ENCODE measurements around the gene SMCO3.
A peak's percentile ranks its signal among the peaks of the same experiment; 100 is the strongest.
"Not testable (repeated sequence)": the region's sequence is repeated elsewhere in the genome, so short reads cannot be mapped to it uniquely, and the experiment has no call there.

The SMCO3 gene

DNA sequence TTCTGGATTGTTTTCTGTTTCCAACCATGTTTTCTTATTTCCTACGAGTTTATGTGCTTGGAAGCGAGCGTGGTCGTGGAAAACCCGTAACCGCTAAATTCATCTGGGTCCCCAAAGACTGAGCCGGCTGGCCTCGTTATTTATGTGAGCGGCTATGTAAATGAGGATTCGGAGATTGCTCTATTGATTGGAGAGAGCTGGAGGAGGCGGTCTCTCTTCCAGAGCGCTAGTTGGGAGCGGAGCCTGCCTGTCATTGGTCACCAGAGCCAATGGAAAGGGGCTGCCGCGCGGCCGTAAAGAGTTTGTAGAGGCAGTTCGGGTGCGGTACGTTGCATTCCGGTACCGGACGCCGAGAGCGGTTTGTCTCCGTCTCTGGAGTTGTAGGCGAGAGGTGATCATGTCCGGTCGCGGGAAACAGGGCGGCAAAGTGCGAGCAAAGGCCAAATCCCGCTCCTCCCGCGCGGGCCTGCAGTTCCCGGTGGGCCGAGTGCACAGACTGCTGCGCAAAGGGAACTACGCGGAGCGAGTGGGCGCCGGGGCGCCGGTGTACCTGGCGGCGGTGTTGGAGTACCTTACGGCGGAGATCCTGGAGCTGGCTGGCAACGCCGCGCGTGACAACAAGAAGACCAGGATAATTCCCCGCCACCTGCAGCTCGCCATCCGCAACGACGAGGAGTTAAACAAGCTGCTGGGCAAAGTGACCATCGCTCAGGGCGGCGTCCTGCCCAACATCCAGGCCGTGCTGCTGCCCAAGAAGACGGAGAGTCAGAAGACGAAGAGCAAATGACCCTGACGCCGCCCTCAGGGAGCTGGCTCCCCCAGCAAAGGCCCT lies 39.7 kb downstream of the SMCO3 start:
- DNase-seq (ENCODE audit: low spot score), result peak; percentile 51

DNA sequence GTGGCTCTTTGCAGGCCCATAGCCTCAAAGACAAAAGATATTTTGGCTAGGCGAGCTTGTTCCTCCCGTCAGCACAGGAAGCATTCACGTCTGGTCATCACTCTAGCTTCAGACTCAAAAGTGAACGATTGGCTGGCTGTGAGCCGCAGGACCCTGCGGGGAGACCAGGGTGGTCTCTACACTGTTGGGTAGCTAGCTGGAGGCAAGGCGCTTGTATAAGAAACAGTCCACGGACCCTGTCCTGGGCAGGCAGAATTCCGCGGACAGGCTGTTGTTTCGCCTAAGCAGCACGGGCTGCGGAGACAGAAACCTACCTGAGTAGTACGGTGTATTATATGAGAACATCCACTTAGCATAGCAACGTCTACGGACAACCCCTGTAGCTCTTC lies 40.3 kb downstream of the SMCO3 start:
- DNase-seq (ENCODE audit: low spot score), result no peak

DNA sequence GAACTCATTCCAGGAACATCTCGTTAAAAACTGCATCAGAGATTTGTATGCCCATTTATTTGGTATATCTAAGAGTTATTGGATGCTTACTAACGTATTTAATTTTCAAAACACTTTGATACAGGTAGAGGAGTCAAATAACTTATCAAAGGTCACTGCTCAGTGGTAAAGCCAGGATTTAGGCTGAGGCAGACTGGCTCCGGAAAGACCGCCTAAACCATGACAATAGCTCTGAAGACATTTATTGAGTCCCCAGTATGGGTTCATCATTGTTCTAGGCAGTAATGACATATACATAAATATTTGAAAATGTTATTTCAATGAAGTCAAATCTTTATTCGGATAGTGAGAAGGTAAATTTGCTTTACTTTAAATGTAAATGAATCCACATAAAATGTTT lies 41.0 kb downstream of the SMCO3 start:
- no peak for DNase-seq (ENCODE audit: low spot score)

DNA sequence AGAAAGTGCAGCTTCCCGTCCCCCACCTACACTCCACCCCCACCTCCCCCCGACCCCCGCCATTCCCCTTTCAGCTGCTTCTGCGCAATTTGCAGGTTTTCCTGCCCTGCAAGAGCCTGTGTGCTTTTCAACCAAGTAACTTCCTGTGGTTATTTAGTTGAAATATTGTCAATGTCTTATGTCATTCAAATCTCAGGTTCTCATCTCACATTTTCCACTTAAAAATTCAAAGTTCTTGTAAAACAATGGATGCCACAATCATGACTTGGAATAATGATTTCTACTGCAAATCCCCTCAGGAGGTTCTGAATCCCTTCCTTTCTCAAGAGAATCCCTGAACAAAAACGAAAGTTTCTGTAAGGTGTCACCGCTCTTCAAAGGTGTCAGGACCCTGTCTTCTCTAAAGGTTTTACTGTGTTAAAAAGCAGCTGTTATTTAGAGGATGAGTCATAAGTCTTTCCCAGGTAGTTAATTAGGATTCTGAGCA lies 42.3 kb downstream of the SMCO3 start:
- no peak for DNase-seq (ENCODE audit: low spot score)

DNA sequence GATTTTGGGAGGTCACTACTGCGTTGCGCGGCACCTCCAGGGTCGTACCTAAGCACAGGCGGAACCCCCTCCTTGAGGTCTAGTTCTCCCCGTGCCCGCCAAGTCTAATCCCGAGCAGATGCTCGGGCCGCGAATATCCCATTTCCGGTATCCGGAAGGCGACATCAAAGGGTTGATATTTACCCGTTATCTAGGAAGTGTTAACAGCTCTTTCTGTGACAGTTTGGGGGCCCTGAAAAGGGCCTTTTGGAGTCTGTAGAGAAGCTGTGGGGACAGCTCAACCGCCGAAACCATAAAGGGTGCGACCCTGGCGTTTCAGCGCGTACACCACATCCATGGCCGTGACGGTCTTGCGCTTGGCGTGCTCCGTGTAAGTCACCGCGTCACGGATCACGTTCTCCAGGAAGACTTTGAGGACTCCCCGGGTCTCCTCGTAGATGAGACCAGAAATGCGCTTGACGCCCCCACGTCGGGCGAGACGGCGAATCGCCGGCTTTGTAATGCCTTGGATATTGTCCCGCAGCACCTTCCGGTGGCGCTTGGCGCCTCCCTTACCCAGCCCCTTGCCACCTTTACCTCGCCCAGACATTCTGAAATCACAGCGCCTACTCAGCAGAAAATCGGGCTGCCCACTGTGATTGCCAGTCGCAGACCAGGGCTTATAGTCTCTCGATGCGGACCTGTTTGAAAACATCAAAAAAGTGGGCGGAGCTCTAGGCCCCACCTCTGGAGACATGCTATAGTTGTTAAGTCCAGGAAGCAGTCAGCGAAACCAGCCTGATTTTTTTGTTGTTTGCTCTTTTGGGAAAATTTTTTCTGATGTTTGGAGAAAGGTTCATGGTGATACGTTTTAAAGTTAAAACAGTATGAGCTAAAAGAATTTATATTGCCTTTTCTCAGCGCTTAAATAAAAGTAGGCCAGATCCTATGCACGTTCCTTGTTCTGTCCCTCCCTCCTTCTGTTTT lies 43.2 kb downstream of the SMCO3 start:
- DNase-seq (ENCODE audit: low spot score), result peak; percentile 85

DNA sequence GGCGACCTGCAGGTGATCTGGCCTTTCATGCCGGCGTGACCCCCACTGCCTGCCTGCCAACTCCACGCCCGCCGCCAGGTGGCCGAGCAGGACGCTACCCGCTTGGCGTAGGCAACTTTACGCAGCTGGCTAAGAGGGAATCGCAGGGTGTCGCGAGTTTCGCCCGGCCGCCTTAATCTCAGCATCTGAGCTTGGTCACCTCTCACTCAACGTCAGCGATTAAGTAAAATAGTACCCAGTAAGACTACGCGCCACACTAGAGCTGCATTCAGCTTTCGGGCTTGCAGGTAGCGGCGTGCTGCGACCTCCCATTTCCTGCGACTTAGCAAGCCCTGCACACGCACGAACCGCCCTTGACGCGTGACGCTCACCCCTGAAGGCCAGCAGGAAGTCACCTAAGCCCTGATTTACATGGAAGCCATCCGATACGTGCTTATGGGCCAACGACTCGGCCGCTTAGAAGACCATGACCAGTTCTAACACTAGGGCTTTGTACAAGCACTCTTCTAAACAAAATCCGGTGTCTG lies 44.0 kb downstream of the SMCO3 start:
- peak; percentile 51 for DNase-seq (ENCODE audit: low spot score)

DNA sequence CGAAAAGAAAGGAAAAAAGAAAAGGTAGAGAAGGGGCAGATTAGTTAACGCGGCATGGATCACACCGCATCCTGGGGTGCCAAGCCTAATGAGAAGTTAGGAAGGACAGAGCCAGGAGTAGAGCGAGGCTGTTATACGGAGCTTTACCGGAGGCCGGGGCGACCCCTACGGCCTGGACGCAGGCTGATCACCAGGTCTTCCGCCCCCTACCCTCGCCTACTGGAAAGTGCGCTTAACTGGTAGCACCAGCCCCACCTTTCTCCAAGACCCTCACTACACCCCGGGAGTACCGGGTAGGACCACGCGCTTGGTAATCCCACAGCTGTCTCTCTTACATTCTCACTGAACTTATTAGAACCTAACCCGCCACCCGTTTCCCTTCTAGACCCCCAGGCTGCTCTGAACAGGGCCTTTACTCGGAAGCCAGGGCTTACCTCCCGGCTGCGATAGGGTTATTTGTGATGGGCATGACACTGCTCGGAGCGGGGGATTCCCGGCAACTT lies 44.5 kb downstream of the SMCO3 start:
- no peak for DNase-seq (ENCODE audit: low spot score)

DNA sequence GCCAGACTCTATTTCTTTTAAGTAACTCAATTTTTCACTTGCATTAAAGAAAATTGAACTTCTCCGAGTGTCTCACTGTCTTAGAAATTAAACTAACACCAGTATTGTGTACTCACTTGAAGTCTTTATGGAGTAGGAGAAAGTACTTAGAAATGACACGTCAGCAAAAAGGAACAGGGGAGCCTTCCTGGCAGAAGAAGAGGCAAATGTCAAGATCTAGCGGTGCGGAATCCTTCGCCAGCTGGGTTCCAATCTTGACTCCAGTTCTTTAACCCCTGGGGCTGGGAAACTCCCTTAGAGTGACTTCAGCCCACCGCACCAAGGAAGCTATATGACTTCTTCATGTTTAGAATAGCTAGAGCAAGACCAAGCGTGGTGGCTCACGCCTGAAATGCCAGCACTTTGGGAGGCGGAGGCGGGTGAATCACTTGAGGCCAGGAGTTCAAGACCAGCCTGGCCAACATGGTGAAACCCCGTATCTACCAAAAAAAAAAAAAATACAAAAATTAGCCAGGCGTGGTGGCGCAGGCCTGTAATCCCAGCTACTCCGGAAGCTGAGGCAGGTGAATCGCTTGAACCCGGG lies 45.1 kb downstream of the SMCO3 start:
- no peak for DNase-seq (ENCODE audit: low spot score)

DNA sequence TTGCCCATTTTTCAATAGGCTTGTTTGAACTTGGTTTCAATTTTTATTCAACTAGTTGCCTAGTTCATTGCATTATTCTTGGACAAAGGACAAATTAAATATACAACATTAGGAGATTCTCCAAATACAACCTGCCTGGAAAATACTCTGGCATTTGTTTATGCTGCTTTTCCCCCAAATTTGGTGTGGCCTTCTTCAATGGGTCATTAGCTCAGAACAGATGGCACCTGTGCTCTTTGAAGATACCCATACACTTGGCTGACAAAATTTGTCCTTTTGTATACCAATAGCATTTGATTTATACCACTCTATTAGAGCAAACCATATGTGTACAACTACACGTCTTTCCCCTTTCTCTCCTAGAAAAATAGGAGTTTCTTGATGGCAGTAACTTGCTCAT lies 46.4 kb downstream of the SMCO3 start:
- no peak for DNase-seq (ENCODE audit: low spot score)

DNA sequence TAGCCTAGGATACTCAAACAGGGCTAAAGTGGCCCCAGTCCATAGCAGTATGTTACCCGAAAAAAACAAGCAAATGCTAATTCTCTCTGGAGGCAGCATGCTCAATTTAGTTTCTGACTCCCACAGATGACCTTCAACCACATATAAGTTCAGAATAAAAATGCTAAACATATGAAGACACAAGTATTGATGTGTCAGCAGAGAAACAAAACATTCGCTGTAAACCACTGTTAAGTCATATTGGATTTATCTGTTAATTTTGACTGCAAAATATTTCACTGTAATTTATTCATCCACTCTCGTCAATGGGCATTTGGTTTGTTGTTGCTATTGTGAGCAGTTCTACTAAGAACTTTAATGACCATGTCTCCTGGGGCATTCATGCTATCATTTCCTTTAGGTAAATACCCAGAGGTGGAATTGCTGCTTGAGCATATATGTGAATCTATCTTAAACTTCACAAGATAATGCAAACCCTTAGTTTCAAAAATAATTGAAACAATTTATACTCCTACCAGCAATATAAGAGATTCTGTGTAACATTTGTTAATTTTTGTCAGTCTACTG lies 47.2 kb downstream of the SMCO3 start:
- no peak for DNase-seq (ENCODE audit: low spot score)

DNA sequence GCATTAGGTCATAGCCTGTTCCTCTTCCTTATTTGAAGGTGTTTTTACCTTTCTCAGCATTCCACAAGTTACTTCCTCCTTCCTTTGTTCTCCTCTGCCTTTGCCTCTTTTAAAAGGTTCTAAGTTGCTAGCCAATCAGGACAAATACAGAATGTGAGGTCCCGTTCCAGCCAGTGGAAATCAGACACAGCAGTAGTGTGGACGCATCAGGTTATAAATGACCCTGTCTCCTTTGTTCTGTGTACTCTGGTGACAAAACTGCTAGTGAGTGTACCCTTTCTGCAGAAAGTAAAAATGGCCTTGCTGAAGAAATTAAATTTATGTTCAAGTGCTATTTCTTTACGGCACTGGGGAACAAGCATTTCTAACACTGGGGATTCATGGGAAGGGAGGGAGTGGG lies 48.0 kb downstream of the SMCO3 start:
- not testable (repeated sequence) for DNase-seq (ENCODE audit: low spot score)

DNA sequence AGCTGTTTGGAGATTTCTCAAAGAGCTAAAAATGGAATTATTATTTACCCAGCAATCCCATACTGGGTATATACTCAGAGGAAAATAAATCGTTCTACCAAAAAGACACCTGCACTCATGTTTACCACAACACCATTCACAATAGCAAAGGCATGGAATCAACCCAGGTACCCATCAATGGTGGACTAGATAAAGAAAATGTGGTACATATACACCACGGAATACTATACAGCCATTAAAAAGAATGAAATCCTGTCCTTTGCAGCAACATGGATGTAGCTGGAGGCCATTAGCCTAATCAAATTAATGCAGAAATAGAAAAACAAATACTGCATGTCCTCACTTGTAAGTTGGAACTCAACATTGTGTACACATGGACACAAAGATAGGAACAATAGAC lies 48.6 kb downstream of the SMCO3 start:
- no peak for DNase-seq (ENCODE audit: low spot score)

DNA sequence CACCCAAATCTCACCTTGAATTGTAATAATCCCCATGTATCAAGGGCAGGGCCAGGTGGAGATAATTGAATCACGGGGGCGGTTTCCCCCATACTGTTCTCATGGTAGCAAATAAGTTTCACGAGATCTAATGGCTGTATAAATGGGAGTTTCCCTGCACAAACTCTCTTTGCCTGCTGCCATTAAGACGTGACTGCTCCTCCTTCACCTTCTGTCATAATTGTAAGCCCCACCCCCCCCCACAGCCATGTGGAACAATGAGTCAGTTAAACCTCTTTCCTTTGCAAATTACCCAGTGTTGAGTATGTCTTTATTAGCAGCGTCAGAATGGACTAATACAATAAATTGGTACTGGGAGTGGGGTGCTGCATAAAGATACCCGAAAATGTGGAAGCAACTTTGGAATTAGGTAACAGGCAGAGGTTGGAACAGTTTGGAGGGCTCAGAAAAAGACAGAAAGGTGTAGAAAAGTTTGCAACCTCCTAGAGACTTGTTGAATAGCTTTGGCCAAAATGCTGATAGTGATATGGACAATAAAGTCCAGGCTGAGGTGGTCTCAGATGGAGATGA lies 54.2 kb downstream of the SMCO3 start:
- DNase-seq (ENCODE audit: low spot score), result not testable (repeated sequence)

DNA sequence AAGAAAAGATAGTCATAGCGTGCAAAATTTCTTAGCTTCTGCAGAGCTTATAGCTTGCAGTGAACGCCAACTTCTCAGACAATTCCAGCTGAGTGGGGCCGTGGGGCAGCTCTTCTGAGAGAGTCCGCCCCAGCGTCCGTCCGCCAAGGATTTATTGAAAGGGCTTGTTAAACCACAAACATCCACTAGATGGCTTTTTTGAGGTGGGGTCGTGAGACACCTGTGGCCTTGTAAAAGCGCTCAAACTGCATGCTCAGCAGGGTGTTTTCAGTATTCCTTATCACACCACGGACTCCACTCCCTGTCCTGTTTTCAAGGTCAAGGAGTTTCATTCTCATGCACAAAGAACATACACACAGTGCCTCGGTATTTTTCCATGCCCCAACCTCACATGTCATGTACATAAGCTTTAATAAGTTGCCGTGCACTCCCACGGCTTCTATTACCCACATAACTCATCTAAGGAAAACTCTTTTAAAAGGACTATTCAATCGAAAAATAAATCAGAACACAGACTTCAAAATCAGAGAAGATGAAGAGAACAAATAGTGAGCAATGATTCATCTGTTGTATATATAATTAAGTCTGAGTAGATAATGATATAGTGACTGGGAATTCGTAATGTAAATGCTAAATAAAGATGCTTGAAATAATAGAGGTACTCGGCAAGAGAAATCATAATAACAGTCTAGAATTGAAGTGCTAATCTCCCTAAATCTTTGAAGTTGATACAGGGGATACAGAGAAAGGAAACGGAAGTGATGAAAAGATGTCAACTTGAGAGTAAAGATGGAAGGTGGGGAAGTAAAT lies 57.4 kb downstream of the SMCO3 start:
- DNase-seq (ENCODE audit: low spot score), result no peak
